ENCODE results near the gene OR13F1. TPM values are rescaled to one million over a fixed set of nuclear protein-coding genes. Genes with fewer than 3 reads are reported as not detected.

The OR13F1 gene
- total RNA-seq, 4 donors from 2014 or later: not detected

GRCh38 chr9:104553261-104553660, 49.2 kb downstream of the OR13F1 start:
- no peak for TF ChIP-seq CTCF (IDR thresholded peaks at IDR 0.05; ENCODE audit: low read depth)

Other genes with a start within 250 kb of the OR13F1 start
- not detected for gene OR13C4, start 22.9 kb downstream of the OR13F1 start, total RNA-seq
- gene OR13C3, start 32.6 kb downstream of the OR13F1 start, total RNA-seq: not detected
- gene OR13C8, start 64.9 kb downstream of the OR13F1 start, total RNA-seq: not detected
- not detected for gene OR13C5, start 95.2 kb downstream of the OR13F1 start, total RNA-seq
- gene OR13C2, start 101.4 kb downstream of the OR13F1 start, total RNA-seq: not detected
- not detected for gene OR13C9, start 113.9 kb downstream of the OR13F1 start, total RNA-seq
- gene OR13D1, start 190.3 kb downstream of the OR13F1 start, total RNA-seq: not detected
- gene NIPSNAP3A, start 243.4 kb downstream of the OR13F1 start, total RNA-seq: 10 to 100 TPM; 39.8 to 51.0 (median 42.5) TPM